Measurements from ENCODE around the gene NFKBIZ.
A peak's percentile ranks its signal among the peaks of the same experiment; 100 is the strongest.
"Not testable (repeated sequence)": the region's sequence is repeated elsewhere in the genome, so short reads cannot be mapped to it uniquely, and the experiment has no call there.

The NFKBIZ gene

DNA sequence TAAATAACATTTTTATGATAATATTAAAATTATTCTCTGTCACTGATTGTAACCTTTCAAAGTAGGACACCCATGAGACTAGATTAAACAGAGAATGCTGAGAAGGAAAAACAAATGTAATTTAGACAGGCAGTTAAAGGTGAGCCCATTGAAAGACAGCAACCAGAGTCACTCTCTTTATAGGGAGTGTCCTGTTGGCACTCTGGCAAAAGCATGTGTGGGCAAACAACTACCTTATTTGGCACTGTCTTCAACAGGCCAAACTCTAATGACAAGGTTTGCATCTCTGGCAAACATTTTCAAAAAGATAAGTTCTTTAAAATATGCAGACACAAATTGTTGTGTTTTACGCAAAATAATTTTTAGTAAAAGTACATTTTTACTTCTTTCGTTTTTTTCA, 29.8 kb downstream of the NFKBIZ start:
- peak in 1 of 3 experiments; percentile 32 for DNase-seq

GRCh38 chr3:101879623-101880284, 30.4 kb downstream of the NFKBIZ start:
- DNase-seq = no peak

DNA sequence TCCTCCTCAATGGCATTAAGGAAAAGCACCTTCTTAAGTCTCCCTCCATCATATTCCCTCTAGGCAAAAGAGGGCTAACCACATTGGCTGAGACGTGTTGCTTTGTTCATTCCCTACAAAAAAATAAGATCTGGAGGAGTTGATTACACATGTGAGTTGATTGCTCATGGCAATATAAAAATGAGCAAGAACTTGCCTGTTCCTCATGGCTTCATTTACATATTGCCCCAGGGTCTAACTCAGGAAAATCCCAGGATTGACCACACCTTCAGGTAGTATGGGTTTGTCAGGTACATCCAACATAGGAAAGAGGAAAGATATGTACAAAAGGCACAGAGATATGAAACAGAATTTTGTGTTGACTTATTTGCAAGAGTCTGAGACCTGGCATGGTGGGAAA, 35.5 kb downstream of the NFKBIZ start:
- no peak for DNase-seq

DNA sequence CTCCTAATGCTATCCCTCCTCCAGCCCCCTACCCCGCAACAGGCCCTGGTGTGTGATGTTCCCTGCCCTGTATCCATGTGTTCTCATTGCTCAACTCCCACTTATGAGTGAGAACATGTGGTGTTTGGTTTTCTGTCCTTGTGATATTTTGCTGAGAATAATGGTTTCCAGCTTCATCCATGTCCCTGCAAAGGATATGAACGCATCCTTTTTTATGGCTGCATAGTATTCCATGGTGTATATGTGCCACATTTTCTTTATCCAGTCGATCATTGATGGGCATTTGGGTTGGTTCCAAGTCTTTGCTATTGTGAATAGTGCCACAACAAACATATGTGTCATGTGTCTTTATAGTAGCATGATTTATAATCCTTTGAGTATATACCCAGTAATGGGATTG, 36.3 kb downstream of the NFKBIZ start:
- not testable (repeated sequence) for DNase-seq

DNA sequence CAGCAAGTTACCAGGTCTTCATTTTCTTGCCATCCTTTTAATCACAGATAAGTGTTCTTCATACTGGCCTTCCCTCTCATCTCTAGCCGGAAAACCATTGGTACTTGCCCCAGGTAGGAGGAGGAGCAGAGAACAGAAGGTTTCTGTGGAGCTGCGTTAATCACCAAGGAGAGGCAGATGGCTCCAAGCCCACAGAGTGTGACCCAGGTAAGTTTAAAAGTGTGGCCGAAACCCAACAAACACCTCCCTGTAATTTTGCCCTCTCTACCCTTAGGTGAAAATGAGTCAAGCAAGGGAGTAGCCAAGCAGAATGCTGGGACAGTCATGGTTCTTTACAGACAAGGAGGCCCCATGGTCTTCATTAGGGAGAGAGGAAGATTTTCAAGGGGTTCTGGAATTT, 37.3 kb downstream of the NFKBIZ start:
- DNase-seq = no peak

GRCh38 chr3:101888653-101889052, 39.3 kb downstream of the NFKBIZ start:
- no peak for DNase-seq

DNA sequence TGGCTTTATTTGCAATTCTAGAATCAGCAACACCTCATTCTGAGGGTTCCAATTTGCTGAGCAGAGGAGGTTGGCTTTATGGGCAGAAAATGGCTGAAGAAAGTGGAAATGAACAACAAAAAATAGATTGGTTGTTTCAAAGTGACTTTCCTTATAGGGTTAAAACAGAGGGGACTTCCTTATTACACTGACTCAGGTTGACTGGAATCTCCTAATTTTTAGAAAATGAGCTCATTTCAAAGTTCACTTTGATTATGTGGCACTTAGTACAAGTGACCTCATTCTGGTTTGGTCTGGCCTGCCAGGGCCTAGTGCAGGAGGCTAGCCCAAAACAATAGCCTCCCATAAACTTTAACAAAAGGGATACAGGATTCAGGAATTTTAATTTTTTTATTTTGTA, 41.4 kb downstream of the NFKBIZ start:
- DNase-seq = no peak

DNA sequence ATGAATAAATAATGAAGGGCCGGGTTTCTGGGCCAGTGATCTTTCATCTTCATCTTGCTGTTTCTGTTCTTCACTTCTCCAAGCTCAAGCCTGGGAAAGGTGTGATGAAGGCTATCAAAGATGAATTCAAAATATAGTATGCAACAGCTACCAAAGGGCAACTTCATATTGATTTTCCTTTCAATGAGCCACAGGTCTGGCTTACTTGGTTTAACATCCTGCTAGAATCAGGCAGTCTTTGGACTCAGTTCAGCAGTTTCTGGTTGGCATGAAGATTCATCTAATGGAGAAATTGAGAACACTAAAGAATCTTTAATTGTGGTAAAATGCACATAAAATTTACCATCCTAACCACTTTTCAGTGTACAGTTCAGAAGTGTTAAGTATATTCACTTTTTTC, 43.3 kb downstream of the NFKBIZ start:
- DNase-seq = no peak

GRCh38 chr3:101896083-101896757, 46.9 kb downstream of the NFKBIZ start:
- no peak for DNase-seq

DNA sequence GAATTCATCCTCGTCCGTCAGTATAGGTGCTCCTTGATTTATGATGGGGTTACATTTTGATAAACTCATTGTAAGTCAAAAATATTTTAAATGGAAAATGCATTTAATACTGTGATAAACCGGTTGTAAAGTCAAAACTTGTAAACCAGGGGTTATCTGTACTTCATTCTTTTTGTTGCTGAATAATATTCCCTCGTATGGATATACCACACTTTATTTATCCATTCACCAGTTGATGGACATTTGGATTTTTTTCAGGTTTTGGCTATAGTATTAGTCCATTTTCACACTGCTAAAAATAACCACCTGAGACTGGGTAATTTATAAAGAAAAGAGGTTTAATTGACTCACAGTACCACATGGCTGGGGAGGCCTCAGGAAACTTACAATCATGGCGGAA, 47.7 kb downstream of the NFKBIZ start:
- no peak for DNase-seq

DNA sequence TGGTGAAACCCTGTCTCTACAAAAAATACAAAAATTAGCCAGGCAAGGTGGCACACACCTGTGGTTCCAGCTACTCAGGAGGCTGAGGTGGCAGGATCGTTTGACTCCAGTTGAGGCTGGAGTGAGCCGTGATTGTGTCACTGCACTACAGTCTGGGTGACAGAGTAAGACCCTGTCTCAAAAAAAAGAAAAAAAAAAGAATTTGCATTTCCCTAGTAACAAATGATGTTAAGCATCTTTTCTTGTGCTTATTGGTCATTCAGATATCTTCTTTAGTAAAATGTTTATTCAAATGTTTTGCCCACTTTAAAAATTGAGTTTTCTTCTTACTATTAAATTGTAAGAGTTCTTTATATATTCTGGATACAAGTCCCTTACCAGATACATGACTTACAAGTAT, 48.7 kb downstream of the NFKBIZ start:
- DNase-seq = no peak

GRCh38 chr3:101898752-101899169, 49.4 kb downstream of the NFKBIZ start:
- no peak for DNase-seq

DNA sequence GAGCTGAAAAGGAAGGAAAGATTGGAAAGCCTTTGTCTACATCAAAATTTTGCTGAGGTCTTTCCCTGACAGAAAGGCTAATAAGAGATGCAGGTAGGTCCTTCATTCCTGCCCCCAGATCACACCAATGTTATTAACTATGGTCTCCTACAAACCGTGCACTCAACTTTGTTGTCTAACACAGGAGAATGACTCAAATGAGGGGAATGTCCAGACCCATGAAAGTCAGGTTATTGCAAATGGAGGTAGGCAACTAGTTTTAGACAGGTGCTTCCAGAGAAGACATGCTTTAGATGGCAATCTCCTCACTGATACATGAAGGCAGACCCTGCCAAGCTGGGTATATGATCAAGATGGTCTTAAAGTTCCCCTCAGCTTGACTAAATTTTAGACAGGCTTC, 51.0 kb downstream of the NFKBIZ start:
- DNase-seq = no peak

DNA sequence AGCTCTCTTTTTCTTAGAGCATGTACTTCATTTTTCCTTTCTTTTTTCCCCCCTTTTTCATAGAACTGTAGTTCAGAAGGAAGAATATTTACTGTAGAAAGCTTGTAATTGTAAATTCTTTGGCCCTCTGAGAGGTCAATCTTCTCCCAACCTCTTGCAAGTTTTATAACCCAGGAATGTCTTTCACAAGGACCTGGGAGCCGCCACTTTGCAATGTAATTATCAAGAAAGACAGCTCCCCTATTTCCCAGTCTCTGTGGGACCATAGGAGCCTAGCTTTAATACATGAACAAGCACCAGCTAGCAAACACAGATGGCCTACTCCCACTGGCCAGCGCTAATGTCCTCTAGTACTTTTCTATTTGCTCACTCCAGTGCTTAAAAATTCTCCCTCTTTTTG, 51.4 kb downstream of the NFKBIZ start:
- no peak for DNase-seq

GRCh38 chr3:101902041-101902440, 52.7 kb downstream of the NFKBIZ start:
- no peak for DNase-seq

DNA sequence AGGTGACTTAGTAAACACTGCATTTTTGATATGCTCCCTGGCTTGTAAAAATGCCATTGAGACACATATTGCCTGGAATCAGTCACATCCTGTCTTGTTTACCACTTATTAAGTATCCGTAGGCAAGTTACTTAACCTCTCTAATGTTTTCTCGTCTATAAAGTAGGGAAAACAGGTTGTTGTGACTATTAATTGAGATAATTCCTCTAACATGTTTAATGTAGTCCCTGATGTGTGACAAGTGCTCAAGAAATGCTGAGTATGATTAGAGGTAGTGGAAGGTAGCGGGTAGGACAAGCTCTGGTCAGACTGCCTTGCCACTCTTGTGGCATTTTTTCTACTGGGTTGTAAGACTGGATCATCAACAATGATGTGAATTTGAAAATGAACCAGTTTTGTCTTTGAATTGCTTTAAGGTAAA, 54.1 kb downstream of the NFKBIZ start:
- DNase-seq = no peak

- DNase-seq = not testable (repeated sequence)
Observed at GRCh38 chr3:101905573-101905972, 56.3 kb downstream of the NFKBIZ start.

Data from NCI-H1417 (cell line).